IMR-90 (cell line): ENCODE data around the gene RERE. TPM values are rescaled to one million over a fixed set of nuclear protein-coding genes. Genes with fewer than 3 reads are reported as not detected.
"Not testable (repeated sequence)": the region's sequence is repeated elsewhere in the genome, so short reads cannot be mapped to it uniquely, and the experiment has no call there.

Source experiments
- ATAC-seq: fragments of 200-7000 bp; cut with Tn5 transposase; 2 replicates; pipeline ENCODE4 v1.9.1; 2020; ENCODE audit warnings: low read depth, mild to moderate bottlenecking, moderate library complexity
- BruUV-seq: library from RNA; stranded (reverse); fragments of 400-500 nt; replicated peaks from 2 replicates; lab custom pipeline; 2021; lab: Mats Ljungman, UMichigan
- CTCF ChIA-PET: fragments of 300-600 bp; formaldehyde crosslinking; extraction: SDS; loops from one replicate; lab custom pipeline; 2021; ENCODE audit warnings: antibody characterized with exemption; lab: Yijun Ruan, JAX
- POLR2A ChIA-PET: fragments of 300-600 bp; sonication (Branson Sonifier 250); formaldehyde crosslinking; loops from one replicate; lab custom pipeline; 2022; ENCODE audit warnings: antibody characterized with exemption; ENCODE audit not compliant: unreplicated experiment; lab: Charles Lee
- DNase-seq: peaks from one replicate; pipeline ENCODE4 v3.0.0; 2013
- H2AFZ ChIP-seq: replicated peaks from 2 replicates; pipeline ENCODE3; 2013; ENCODE audit warnings: low read length, mild to moderate bottlenecking; ENCODE audit not compliant: poor library complexity
- H2AK5ac ChIP-seq: 2 replicates; pipeline ENCODE4 v1.6.1; 2013; ENCODE audit warnings: low read depth, low read length, inconsistent platforms
- H2AK9ac ChIP-seq: replicated peaks from 2 replicates; pipeline ENCODE3; 2013; ENCODE audit warnings: mild to moderate bottlenecking, low read depth, low read length, moderate library complexity; ENCODE audit not compliant: poor library complexity
- H2BK120ac ChIP-seq: 2 replicates; pipeline ENCODE4 v1.6.1; 2013; ENCODE audit warnings: low read depth, low read length, inconsistent platforms
- H2BK15ac ChIP-seq: 3 replicates; pipeline ENCODE4 v1.6.1; 2013; ENCODE audit warnings: low read depth, low read length, inconsistent platforms
- H2BK20ac ChIP-seq: 2 replicates; pipeline ENCODE4 v1.6.1; 2013; ENCODE audit warnings: low read depth, mild to moderate bottlenecking, inconsistent platforms, low read length, moderate library complexity
- H2BK5ac ChIP-seq: 2 replicates; pipeline ENCODE4 v1.6.1; 2013; ENCODE audit warnings: mild to moderate bottlenecking, low read depth, low read length, inconsistent platforms; ENCODE audit not compliant: poor library complexity, severe bottlenecking
- H3K14ac ChIP-seq: replicated peaks from 2 replicates; pipeline ENCODE4 v1.6.1; 2013; ENCODE audit warnings: low read depth, low read length, inconsistent platforms
- H3K18ac ChIP-seq: 2 replicates; pipeline ENCODE4 v1.6.1; 2013; ENCODE audit warnings: low read depth, low read length, control low read depth
- H3K23ac ChIP-seq: 2 replicates; pipeline ENCODE4 v1.6.1; 2013; ENCODE audit warnings: low read depth, low read length, inconsistent platforms
- H3K27ac ChIP-seq: 2 replicates; pipeline ENCODE4 v1.5.1; 2013; ENCODE audit warnings: mild to moderate bottlenecking, control low read depth, low read length; ENCODE audit not compliant: insufficient read depth
- H3K27me3 ChIP-seq: 2 replicates; pipeline ENCODE4 v1.6.1; 2013; ENCODE audit warnings: low read length; ENCODE audit not compliant: control insufficient read depth, insufficient read depth
- H3K36me3 ChIP-seq: 2 replicates; pipeline ENCODE4 v1.6.1; 2013; ENCODE audit warnings: low read length, mixed read lengths; ENCODE audit not compliant: control insufficient read depth, insufficient read depth
- H3K4ac ChIP-seq: 2 replicates; pipeline ENCODE4 v1.6.1; 2013; ENCODE audit warnings: low read depth, low read length, inconsistent platforms
- H3K4me1 ChIP-seq: 2 replicates; pipeline ENCODE4 v1.6.1; 2013; ENCODE audit warnings: low read length, mixed read lengths; ENCODE audit not compliant: control insufficient read depth, insufficient read depth
- H3K4me2 ChIP-seq: 2 replicates; pipeline ENCODE4 v1.6.1; 2013; ENCODE audit warnings: low read depth, mild to moderate bottlenecking, control low read depth, low read length, moderate library complexity
- H3K4me3 ChIP-seq: 2 replicates; pipeline ENCODE4 v1.5.1; 2013; ENCODE audit warnings: low read depth, mild to moderate bottlenecking, control low read depth, low read length, moderate library complexity; ENCODE audit not compliant: insufficient read depth
- H3K56ac ChIP-seq: 2 replicates; pipeline ENCODE4 v1.6.1; 2013; ENCODE audit warnings: low read length, inconsistent platforms; ENCODE audit not compliant: insufficient read depth; ENCODE audit errors: extremely low read depth
- H3K79me1 ChIP-seq, 2 experiments: 2 replicates each; pipeline ENCODE4 v1.6.1; 2013; ENCODE audit warnings: low read length in 2 of 2, inconsistent platforms in 1 of 2, low read depth in 1 of 2
- H3K9ac ChIP-seq: 2 replicates; pipeline ENCODE4 v1.6.1; 2013; ENCODE audit warnings: low read depth, low read length, control low read depth
- H3K9me1 ChIP-seq: 2 replicates; pipeline ENCODE4 v1.6.1; 2013; ENCODE audit warnings: low read length, inconsistent platforms; ENCODE audit not compliant: insufficient read depth
- H3K9me3 ChIP-seq: 2 replicates; pipeline ENCODE4 v1.6.1; 2013; ENCODE audit warnings: low read length; ENCODE audit not compliant: control insufficient read depth, insufficient read depth
- H4K20me1 ChIP-seq: 2 replicates; pipeline ENCODE4 v1.6.1; 2013; ENCODE audit warnings: low read length, inconsistent platforms; ENCODE audit not compliant: insufficient read depth
- H4K5ac ChIP-seq: 2 replicates; pipeline ENCODE4 v1.6.1; 2013; ENCODE audit warnings: mild to moderate bottlenecking, low read depth, low read length, control low read depth
- H4K8ac ChIP-seq, 2 experiments: 2 replicates each; pipeline ENCODE4 v1.6.1; 2013; ENCODE audit warnings: low read depth in 2 of 2, low read length in 2 of 2, control low read depth in 1 of 2, inconsistent platforms in 1 of 2
- H4K91ac ChIP-seq: 2 replicates; pipeline ENCODE4 v1.6.1; 2013; ENCODE audit warnings: low read depth, low read length, inconsistent platforms; ENCODE audit not compliant: insufficient read depth
- WGBS, 2 experiments: methylation state at CpG; one replicate each; pipeline versions ENCODE4 v1.1.5 to v1.1.7; 2013; ENCODE audit warnings: missing lambda C conversion rate in 2 of 2; ENCODE audit not compliant: insufficient read length in 1 of 2; ENCODE audit errors: extremely low coverage in 2 of 2; 5-methylcytosine and 5-hydroxymethylcytosine counted together
- dilution Hi-C: fragments of 300-500 bp; cut with HindIII; formaldehyde crosslinking; loops from one replicate; pipeline ENCODE4 v1.14.3; 2018; ENCODE audit warnings: low sequenced_read_pairs; ENCODE audit not compliant: unreplicated experiment
- in situ Hi-C: fragments of 300-500 bp; cut with MboI; formaldehyde crosslinking; loops from 3 replicates; pipeline ENCODE4 v1.14.3; 2019; ENCODE audit warnings: low sequenced_read_pairs, inconsistent platforms, mixed read lengths
- intact Hi-C: fragments of 100-400 bp; cut with micrococcal nuclease; formaldehyde crosslinking; loops from 2 replicates; pipeline ENCODE4 v1.10.0; 2022
- polyA plus RNA-seq, 3 experiments: library from polyadenylated mRNA; depleted of rRNA; stranded (reverse); fragments of >200 nt; gene quantifications; 2 replicates each; pipeline ENCODE4 v1.2.3, GENCODE V29; 2012; ENCODE audit warnings: low replicate concordance in 1 of 3
- total RNA-seq: library from RNA; depleted of rRNA; stranded (reverse); fragments of >200 nt; gene quantifications from 2 replicates; pipeline ENCODE4 v1.2.3, GENCODE V29; 2012

RERE gene
- total and polyA plus RNA-seq, 2 of the 4 experiments (the other 2 are of a cell fraction), result 11.5 to 25.1 TPM

DNA sequence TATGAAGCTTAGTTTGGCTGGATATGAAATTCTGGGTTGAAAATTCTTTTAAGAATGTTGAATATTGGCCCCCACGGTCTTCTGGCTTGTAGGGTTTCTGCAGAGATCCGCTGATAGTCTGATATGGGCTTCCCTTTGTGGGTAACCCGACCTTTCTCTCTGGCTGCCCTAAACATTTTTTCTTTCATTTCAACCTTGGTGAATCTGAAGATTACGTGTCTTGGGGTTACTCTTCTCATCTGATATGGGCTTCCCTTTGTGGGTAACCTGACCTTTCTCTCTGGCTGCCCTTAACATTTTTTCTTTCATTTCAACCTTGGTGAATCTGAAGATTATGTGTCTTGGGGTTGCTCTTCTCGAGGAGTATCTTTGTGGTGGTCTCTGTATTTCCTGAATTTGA is 371.3 kb downstream of the RERE start:
- CTCF ChIA-PET, H2BK20ac ChIP-seq, H2BK120ac ChIP-seq, H2BK15ac ChIP-seq, H3K9me3 ChIP-seq, BruUV-seq, H2AFZ ChIP-seq, in situ Hi-C loops, H3K9ac ChIP-seq, H3K27me3 ChIP-seq, H3K36me3 ChIP-seq, DNase-seq, H2BK5ac ChIP-seq, H3K18ac ChIP-seq, H3K56ac ChIP-seq, H4K5ac ChIP-seq, H3K4me2 ChIP-seq, H4K91ac ChIP-seq, H3K4ac ChIP-seq, dilution Hi-C loops, H2AK5ac ChIP-seq, H3K4me3 ChIP-seq, H4K8ac ChIP-seq, intact Hi-C loops, H2AK9ac ChIP-seq, H3K14ac ChIP-seq, H3K23ac ChIP-seq, H3K27ac ChIP-seq, ATAC-seq, POLR2A ChIA-PET: not testable (repeated sequence)
- peaks cover 38 to 62% of the 10 kb centered on the region in 2 experiments; a peak in 3 of 4 replicates for H3K79me1 ChIP-seq
- peaks cover 16% of the 10 kb centered on the region for H3K9me1 ChIP-seq
- peaks cover 23% of the 10 kb centered on the region for H3K4me1 ChIP-seq
- no CpG with 5 or more reads among the region's 5 CpGs for WGBS, 2 experiments
- H4K20me1 ChIP-seq, result peaks cover 16% of the 10 kb centered on the region; the same call in 1 of the 2 replicates
